ENCODE data around the gene POLR2I. TPM values are rescaled to one million over a fixed set of nuclear protein-coding genes. Genes with fewer than 3 reads are reported as not detected.

POLR2I gene
- polyA plus RNA-seq, 1 donor from 2014 or later = 159 TPM

- Histone ChIP-seq H3K27me3 (ENCODE audit: insufficient read depth, low read depth, low read length) (no peaks in the 10 kb centered on the region), H3F3A (ENCODE audit: insufficient read depth, low read length, poor library complexity, severe bottlenecking) (no peaks in the 10 kb centered on the region), H3K79me2 (replicated peaks; ENCODE audit: insufficient read depth, low read length) (no peaks in the 10 kb centered on the region), H2AFZ (ENCODE audit: low read depth, low read length) (no peak overlapping the region), H3K9me3 (ENCODE audit: low read length) (no peaks in the 10 kb centered on the region), H3K27ac (ENCODE audit: low read length) (no peak overlapping the region), H3K36me3 (ENCODE audit: insufficient read depth, low read length) (no peaks in the 10 kb centered on the region), H3K9me2 (ENCODE audit: insufficient read depth, low read length) (no peaks in the 10 kb centered on the region), H3K4me3 (ENCODE audit: low read length) (no peak overlapping the region), H3K4me2 (ENCODE audit: low read length) (no peak overlapping the region), H3K9ac (ENCODE audit: low read length) (no peak overlapping the region), H4K20me1 (ENCODE audit: insufficient read depth) (no peaks in the 10 kb centered on the region)
- no peak for TF ChIP-seq MXI1 (conservative IDR thresholded peaks at IDR 0.05; ENCODE audit: poor library complexity, severe bottlenecking)
- TF ChIP-seq EP300 (conservative IDR thresholded peaks at IDR 0.05; ENCODE audit: poor library complexity, severe bottlenecking) = no peak
- TF ChIP-seq RAD21 (conservative IDR thresholded peaks at IDR 0.05) = no peak
- no peak for TF ChIP-seq EZH2 (IDR thresholded peaks at IDR 0.05; ENCODE audit: borderline replicate concordance, insufficient read depth, low read length, poor library complexity, severe bottlenecking)
- no peak for TF ChIP-seq SMC3 (conservative IDR thresholded peaks at IDR 0.05; ENCODE audit: poor library complexity)
- TF ChIP-seq, protein P1, sequence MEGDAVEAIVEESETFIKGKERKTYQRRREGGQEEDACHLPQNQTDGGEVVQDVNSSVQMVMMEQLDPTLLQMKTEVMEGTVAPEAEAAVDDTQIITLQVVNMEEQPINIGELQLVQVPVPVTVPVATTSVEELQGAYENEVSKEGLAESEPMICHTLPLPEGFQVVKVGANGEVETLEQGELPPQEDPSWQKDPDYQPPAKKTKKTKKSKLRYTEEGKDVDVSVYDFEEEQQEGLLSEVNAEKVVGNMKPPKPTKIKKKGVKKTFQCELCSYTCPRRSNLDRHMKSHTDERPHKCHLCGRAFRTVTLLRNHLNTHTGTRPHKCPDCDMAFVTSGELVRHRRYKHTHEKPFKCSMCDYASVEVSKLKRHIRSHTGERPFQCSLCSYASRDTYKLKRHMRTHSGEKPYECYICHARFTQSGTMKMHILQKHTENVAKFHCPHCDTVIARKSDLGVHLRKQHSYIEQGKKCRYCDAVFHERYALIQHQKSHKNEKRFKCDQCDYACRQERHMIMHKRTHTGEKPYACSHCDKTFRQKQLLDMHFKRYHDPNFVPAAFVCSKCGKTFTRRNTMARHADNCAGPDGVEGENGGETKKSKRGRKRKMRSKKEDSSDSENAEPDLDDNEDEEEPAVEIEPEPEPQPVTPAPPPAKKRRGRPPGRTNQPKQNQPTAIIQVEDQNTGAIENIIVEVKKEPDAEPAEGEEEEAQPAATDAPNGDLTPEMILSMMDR (IDR thresholded peaks at IDR 0.05; ENCODE audit: poor library complexity, severe bottlenecking) = no peak
- no peak for TF ChIP-seq POLR2AphosphoS5 (IDR thresholded peaks at IDR 0.05)
- TF ChIP-seq REST (IDR thresholded peaks at IDR 0.05; ENCODE audit: borderline replicate concordance) = no peak
- TF ChIP-seq TAF1 (IDR thresholded peaks at IDR 0.05; ENCODE audit: low read depth) = no peak
Observed at GRCh38 chr19:36081385-36081784, 33.3 kb downstream of the POLR2I start.

GRCh38 chr19:36079389-36079945 is 35.2 kb downstream of the POLR2I start:
- H3K9me2 ChIP-seq (ENCODE audit: insufficient read depth, low read length) = no peaks in the 10 kb centered on the region
- H3K27ac ChIP-seq (ENCODE audit: low read length) = no peak overlapping the region
- TF ChIP-seq SMC3 (conservative IDR thresholded peaks at IDR 0.05; ENCODE audit: poor library complexity) (no peak), MXI1 (conservative IDR thresholded peaks at IDR 0.05; ENCODE audit: poor library complexity, severe bottlenecking) (no peak), POLR2AphosphoS5 (IDR thresholded peaks at IDR 0.05) (no peak), TAF1 (IDR thresholded peaks at IDR 0.05; ENCODE audit: low read depth) (no peak), RAD21 (conservative IDR thresholded peaks at IDR 0.05) (no peak), EP300 (conservative IDR thresholded peaks at IDR 0.05; ENCODE audit: poor library complexity, severe bottlenecking) (no peak)
- TF ChIP-seq, protein P1 (IDR thresholded peaks at IDR 0.05; ENCODE audit: poor library complexity, severe bottlenecking) = no peak
- no peak overlapping the region for H3K4me3 ChIP-seq (ENCODE audit: low read length)
- H3K4me2 ChIP-seq (ENCODE audit: low read length) = no peak overlapping the region
- no peak overlapping the region for H3K9ac ChIP-seq (ENCODE audit: low read length)
- H3K79me2 ChIP-seq (replicated peaks; ENCODE audit: insufficient read depth, low read length) = no peaks in the 10 kb centered on the region
- H3F3A ChIP-seq (ENCODE audit: insufficient read depth, low read length, poor library complexity, severe bottlenecking) = no peaks in the 10 kb centered on the region
- no peaks in the 10 kb centered on the region for H3K9me3 ChIP-seq (ENCODE audit: low read length)
- H4K20me1 ChIP-seq (ENCODE audit: insufficient read depth) = no peaks in the 10 kb centered on the region
- H3K36me3 ChIP-seq (ENCODE audit: insufficient read depth, low read length) = no peaks in the 10 kb centered on the region
- no peaks in the 10 kb centered on the region for H3K27me3 ChIP-seq (ENCODE audit: insufficient read depth, low read depth, low read length)
- no peak overlapping the region for H2AFZ ChIP-seq (ENCODE audit: low read depth, low read length)

Data from neural cell (in vitro differentiated cells).